SK-N-DZ (cell line): Measurements from ENCODE around the gene LILRB3.

Source experiments
- DNase-seq: peaks from one replicate; pipeline ENCODE4 v3.0.0-alpha.2; 2015; ENCODE audit warnings: low spot score
- small RNA-seq, 2 experiments: library from RNA; depleted of rRNA; stranded (forward); fragments of <200 nt; gene quantifications; one replicate each; pipeline ENCODE3, GENCODE V24; 2014

The LILRB3 gene

GRCh38 chr19:54168174-54168917, 54.5 kb downstream of the LILRB3 start:
- peak; percentile 75 for DNase-seq

Small RNA genes lying within 50 kb of the gene (small RNA-seq; reads per million reads assigned to genes)
- gene RNU6-1307P, result 0 reads per million in 2 experiments
